Myocyte (in vitro differentiated cells): ENCODE results near the gene TNFRSF18. TPM values are rescaled to one million over a fixed set of nuclear protein-coding genes. Genes with fewer than 3 reads are reported as not detected.
"Not testable (repeated sequence)": the region's sequence is repeated elsewhere in the genome, so short reads cannot be mapped to it uniquely, and the experiment has no call there.

ENCODE experiments used
- DNase-seq: peaks from one replicate; pipeline ENCODE4 v3.0.0-alpha.2; 2012; ENCODE audit warnings: low read depth
- polyA plus RNA-seq: library from polyadenylated mRNA; unstranded; fragments of >200 nt; gene quantifications from one replicate; pipeline ENCODE4 v1.2.1, GENCODE V29; 2012; ENCODE audit warnings: missing spikeins
- total RNA-seq: library from RNA; depleted of rRNA; stranded (reverse); fragments of >200 nt; gene quantifications from 2 replicates; pipeline ENCODE4 v1.2.3, GENCODE V29; 2014

TNFRSF18 gene, protein sequence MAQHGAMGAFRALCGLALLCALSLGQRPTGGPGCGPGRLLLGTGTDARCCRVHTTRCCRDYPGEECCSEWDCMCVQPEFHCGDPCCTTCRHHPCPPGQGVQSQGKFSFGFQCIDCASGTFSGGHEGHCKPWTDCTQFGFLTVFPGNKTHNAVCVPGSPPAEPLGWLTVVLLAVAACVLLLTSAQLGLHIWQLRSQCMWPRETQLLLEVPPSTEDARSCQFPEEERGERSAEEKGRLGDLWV
- 0.47 TPM in 1 of 2 replicates, not detected in the other for total RNA-seq
- not detected for polyA plus RNA-seq

DNA sequence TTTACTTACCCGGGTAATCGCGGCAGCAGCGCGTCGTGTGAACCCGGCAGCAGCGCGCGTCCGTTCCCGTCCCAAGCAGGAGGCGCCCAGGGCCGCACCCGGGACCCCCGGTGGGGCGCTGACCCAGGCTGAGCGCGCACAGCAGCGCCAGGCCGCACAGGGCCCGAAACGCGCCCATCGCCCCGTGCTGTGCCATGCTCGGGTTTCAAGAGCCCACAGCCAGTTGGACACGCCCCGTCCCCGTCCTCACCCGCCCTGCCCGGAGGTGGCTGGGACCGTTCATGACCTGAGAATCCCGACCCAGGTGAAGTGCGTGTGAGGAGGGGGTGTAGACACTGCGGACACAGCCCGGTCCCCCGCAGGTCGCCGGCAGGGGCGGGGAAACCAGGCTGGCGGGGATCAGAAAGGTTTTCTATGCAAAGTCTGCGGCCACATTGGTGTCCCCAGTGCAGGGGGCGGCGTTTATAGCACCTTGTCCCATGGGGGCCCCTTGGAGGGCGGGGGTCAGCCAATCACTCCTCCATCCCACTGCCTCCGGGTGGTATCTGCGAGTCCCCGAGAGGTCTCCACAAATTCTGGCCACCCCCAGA lies at the start of gene TNFRSF18:
Gene TNFRSF18, minus strand, starts transcription at position 217 of the 590 bp plus-strand sequence. Its CDS starts 21 bp downstream, at position 196.
- no peak for DNase-seq

DNA sequence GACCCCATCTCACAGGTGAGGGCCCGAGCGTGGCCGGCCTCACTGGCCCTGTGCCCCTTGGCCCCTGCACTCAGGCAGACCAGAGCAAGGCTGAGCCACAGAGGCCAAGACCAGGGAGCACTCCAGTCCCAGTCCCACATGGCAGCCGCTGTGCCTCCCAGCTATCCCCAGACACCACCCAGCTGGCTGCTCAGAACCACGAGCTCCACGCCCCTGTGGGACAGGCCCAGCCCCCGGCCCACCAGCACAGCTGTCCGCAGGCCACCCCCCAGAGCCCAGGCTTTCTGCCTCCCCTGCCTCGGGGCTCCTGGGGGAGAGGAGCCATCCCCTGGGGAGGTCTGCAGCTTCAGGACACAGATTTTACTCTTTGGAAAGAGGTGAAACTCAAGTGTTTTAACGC lies 49.2 kb upstream of the TNFRSF18 start:
- peak; percentile 57 for DNase-seq

DNA sequence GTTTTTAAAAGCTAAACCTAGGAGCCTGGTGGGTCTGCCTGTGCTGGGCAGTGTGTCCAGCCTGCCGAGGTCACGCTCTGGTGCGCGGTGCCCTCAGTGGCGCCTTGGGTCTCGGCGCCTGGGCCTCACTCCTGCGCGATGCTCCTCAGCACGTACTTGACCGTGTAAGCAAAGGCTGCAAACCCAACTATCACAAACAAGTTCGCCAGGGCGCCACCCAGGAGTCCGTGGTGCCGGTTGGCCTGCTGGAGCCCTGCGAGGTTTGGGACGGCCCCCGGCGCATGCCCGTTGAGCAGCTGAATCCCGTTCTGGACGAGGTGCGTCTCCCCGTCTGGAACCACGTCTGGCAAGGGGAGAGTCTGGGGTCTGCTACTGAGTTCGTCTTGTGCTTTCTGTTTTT lies 48.7 kb upstream of the TNFRSF18 start:
- no peak for DNase-seq

DNA sequence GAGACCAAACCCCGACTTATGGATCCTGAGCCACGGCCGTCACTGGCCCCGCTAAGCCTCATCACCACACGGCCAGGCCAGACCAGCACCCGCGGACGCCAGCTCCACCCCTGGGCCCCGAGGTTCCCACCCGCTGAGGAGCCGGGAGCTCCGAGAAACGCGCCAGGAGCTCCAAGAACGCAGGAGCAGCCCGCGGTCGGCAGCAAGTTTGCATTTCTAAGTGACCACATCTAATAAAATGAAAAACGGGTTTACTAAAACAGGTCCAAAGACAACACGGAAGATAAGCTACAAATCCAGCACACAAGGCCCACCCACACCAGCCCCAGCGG lies 48.2 kb upstream of the TNFRSF18 start:
- DNase-seq: no peak

DNA sequence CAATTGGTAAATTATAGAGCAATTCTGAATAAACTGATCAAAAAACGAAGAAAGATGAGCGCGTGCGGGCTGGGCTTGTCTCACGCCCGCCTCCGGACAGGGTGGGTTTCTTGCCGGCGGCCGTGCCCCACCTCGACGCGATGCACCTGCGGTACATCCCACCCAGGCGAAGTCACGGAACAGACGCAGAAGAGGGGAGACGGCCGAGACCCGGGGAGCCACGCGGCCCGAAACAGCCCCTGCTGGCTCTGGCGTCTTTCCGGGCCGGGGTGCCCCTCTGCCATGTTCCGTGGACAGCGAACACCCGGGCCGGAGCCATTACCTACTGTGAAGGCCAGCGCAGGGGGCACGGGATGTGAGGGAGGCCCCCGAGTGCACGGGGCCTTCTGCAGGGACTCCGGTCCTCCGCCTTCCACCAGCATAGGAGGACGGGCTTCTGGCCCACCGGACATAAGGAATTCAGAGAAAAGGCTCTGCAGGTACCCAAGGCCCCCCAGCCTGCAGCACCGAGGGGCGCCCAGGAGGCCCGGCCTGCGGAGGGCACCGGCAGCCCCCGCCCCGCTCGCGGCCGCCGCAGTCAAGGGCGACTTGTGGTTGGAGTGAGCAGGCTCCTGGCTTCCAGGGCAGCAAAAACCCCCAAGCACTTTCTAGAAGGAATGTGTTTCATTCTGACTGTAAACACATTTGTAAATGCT lies 47.7 kb upstream of the TNFRSF18 start:
- no peak for DNase-seq

DNA sequence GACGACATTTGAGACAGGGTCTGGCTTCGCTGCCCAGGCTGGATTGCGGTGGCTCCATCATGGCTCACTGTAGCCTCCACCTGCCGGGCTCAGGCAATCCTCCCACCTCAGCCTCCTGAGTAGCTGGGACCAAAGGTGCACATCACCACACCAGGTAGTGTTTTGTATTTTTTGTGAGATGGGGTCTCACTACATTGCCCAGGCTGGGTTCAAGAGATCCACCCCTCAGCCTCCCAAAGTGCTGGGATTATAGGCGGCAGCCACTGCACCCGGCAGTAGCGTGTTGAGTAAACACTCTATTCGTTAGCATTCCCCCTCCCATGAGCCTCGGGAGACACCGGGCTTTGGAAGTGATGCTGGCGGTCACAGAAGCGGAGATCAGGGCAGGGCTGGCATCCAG lies 46.9 kb upstream of the TNFRSF18 start:
- DNase-seq: no peak

DNA sequence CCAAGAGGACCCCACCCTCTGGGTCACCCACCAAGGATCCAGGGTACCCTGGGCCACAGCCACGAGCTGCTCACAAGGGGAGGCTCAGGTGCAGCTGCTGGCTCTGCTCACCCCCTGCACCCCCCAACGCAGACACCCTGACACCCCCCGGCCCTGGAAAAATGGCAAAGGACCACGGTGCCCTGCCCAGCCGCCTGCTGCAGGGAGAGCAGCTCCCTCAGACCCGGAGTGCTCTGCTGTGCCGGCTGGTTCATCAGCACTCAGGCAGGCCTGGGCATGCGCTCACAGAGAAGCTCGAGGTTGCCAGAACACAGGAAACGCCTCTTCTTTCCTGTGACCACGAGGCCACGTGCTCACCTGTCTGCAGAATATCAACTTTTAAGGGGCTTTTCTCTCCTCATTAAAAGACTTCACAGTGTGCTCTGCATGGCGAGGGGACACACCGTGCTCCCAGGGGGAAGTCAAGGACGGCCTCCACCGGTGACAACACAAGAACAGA lies 44.4 kb upstream of the TNFRSF18 start:
- DNase-seq: no peak

DNA sequence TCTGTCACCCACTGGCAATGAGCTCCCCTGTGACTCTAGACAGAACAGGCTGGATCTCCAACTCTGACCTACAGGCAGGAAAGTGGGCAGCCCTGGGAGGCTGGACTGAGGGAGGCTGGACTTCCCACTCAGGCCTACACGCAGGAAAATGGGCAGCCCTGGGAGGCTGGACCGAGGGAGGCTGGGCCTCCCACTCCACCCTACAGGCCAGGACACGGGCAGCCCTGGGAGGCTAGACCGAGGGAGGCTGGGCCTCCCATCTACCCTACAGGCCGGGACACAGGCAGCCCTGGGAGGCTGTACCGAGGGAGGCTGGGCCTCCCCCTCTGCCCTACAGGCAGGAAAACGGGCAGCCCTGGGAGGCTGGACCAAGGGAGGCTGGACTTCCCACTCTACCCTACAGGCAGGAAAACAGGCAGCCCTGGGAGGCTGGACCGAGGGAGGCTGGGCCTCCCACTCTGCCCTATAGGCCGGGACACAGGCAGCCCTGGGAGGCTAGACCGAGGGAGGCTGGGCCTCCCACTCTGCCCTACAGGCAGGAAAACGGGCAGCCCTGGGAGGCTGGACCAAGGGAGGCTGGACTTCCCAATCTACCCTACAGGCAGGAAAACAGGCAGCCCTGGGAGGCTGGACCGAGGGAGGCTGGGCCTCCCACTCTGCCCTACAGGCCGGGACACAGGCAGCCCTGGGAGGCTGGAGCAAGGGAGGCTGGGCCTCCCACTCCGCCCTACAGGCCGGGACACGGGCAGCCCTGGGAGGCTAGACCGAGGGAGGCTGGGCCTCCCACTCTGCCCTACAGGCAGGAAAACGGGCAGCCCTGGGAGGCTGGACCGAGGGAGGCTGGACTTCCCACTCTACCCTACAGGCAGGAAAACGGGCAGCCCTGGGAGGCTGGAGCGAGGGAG lies 41.9 kb upstream of the TNFRSF18 start:
- not testable (repeated sequence) for DNase-seq

DNA sequence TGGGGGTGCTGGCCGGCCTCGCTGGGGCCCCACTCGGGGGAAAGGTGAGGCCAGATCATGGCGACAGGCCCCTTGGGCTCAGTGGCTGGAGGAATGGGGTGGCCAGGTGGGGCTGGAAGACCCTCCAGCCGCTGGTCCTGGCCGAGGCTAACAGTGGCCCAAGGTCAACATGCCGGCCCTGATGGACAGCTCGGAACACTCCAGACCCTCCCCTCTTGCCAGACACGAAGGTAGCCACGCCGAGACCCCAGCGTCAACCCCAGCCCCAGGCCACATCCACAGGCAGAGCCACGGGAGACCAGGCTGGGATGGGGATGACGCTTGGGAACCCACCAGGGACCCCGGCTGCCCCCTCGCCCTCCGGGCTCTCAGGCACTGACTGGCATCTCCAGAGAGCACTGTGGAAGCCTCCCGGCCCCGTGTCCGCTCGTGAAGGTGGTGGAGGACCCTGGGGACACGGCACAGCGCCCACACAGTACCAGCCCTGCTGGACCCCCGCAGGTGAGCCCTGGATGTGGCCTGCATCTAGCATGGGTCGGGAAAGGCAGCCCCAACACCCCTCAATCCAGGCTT lies 41.0 kb upstream of the TNFRSF18 start:
- no peak for DNase-seq

DNA sequence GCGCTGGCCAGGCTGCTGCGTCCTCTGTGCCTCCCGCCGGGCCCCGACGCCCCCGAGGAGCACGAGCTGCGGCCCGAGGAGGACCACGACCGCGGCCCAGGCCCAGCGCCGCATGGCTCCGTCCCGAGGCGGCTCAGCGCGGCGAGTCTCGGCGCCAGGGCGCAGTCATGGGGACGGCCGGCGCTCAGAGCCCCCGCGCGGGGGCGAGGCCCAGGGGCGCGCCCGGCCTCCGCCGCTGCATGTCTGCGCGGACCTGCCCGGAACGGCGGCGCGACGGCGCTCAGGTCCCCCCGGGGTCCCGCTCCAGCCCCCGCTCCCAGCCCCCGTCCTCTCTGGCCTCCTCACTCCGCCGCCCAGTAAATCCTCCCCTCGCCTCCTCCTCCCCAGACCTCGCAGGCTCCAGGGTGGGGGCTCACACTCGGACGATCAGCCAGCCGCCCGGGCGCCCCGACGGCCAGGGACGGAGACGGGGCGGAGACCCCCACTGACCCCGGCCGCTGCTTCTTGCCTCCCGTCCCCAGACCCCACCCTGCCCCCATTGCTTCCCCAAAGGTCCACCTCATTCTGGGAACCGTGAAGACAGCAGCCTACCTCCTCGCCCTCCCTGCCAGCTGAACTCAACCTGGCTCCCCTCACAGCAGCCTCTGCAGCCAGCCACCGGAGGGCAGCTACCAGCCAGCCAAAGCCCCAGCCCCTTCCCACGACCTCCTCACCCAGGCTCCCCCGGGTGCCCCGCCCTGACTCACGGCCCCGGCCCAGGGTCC lies 40.4 kb upstream of the TNFRSF18 start, which contains the start of gene C1QTNF12:
Gene C1QTNF12, minus strand, starts transcription at position 146 of the 764 bp plus-strand sequence. Its CDS starts 32 bp downstream, at position 114.
- no peak for DNase-seq

DNA sequence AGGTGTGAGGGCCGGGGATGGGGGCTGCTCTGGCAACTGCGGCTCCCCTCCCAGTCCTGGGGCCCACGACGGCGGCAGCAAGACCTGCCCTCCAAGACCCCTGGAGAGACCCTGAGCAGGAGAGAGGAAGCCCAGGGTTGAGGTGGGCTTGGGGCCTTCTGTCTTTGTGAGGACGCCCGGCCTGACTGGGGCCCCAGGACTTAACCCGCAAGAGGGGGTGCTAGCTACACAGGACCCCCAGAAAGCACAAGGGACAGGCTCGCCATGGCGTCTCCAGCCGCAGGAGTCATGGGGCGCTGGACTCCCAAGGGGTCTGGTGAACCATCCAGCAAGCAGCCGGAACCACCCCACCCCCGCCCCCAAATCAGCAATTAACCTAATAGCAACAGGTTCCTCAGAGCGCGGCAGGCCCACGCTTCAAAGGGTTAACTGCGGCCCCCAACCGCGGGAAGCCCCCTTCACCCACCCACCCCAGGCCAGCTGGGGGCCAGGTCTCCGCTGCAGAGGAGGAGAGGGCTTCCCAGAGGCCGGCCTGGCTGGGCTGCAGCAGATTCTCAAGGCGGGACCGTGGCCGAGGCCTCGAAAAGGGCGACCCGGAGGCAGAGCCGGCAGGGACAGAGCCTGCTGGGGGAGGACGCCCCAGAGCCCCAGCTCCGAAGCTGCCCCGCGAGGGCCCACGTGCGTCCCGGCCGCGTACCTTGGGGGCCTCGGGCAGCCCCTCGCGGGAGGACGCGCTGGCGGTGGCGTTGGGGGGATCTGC lies 39.6 kb upstream of the TNFRSF18 start:
- no peak for DNase-seq

DNA sequence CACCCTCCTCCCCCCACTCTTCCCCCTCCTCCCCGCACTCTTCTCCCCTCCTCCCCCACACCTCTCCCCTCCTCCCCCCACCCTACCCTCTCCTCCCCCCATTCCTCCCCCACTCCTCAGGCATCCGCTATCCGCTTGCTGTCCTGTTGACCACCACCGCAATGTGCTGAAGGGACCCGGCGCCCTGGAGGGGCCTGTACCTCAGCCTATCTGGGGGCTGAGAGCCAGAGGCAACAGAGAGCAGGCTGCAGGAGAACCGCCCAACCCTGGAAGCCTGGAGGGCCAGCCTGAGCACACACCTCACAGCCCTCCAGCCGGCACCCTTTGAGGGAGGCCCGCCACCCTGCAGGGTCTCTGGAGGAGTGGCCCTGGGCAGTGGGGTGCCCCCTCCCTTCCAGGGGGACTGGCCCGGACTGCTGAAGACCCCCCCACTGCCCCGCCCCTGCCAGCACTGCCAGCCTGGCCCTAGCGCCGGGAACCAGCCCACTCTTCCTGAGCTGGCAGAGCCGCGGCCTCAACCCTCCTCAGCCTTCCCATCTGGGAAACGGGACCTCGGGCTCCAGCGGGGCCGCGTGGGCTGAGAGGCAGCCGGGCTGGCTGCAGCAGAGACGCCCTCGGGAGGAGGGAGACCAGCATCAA lies 38.9 kb upstream of the TNFRSF18 start:
- DNase-seq: no peak

DNA sequence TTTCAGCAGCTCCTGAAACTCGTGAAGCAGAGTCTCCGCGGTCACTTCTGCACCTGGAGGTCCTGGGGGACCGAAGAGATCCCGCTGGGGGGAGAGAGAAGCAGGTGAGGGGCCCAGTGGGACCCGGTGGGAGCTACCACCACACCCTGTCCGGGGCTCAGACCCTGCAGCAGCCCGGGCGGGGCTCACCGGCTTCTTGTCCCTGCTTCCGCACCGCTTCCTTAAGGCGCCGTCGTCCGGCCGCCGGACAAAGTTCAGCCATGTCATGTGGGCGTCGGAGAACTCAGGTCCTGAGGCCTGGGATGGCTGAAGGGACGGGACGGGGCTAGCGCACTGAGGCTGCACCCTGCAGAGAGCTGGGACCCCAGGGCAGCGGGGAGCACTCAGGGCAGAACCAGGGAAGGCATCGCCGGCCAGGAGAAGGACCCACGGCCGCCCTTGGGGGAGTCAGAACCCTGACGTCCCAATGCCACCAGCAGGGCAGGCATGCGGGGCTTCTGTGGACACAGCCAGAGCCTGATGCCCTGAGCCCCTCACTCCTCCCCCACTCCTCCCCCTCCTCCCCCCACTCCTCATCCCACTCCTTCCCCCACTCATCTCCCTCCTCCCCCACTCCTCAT lies 37.9 kb upstream of the TNFRSF18 start:
- DNase-seq: no peak

DNA sequence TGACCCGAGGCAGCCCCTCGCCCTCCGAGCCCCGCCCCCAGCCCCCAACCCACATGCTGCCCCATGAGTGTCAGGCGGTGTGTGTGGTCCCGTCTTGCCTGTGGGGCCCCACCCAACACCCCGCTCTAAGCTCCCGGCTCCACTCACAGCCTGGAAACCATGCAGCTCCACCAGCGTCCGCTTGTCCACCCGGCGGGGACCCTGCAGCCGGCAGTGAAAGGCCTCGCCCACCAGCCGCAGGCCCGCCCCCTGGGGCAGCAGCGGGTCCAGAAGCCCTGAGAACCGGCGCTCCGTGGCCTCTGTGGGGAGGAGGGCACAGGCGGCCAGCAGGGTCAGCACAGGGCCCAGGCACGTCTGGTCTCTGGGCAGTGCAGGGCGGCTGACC lies 37.4 kb upstream of the TNFRSF18 start:
- DNase-seq: no peak

DNA sequence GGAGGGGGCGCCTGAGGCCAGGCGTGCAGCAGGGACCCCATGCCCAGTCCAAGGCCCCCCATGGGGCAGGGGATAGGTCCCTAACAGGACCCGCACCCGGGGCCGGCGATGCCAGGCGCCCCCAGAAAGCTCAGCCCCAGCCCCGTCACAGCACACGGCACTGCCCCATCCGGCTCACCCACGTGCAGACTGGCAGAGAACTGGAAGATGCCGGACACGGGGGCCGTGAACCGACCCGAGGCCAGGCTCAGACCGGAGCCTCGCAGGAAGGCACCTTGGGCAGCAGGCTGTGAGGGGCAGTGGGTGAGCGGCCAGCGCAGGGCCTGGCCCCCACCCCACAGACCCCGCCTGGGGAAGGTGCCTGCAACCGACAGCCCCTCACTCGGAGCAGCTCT lies 36.9 kb upstream of the TNFRSF18 start:
- DNase-seq: no peak

DNA sequence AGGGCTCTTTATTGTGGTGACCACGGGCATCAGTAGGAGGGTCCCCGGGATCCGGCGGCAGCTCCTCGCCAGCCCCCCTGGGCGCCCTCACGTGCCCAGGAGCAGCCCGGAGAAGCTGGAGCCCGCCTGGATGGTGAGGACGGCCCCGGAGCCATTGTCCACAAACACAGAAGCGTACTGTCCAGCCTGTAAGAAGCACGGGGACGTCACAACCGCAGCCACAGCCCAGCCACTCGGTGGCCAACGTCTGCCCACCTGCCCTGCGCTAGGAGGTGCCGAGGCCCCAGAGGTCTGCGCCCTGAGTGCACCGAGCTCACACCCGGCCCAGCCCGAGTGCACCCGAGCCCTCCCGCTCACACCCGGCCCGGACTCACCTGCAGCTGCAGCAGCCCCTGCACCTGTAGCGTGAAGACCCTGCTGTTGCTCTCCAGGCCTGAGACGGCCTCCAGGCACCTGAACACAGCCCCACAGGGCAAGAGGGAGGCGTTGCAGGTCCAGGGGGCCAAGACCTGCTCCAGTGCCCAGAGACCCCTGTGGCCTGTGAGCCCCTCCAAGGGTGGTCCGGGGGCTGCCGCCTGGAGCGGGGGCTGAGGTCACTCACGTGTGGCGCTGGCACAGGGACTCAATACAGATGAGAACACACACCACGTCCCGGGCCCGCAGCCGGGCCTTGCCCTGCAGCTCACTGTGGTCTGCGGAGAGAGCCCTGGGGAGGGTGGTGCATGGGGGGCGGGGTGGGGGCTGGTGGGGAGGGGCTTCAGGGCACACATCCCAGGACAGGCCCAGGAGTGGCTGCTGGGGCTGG lies 36.3 kb upstream of the TNFRSF18 start:
- DNase-seq: no peak

DNA sequence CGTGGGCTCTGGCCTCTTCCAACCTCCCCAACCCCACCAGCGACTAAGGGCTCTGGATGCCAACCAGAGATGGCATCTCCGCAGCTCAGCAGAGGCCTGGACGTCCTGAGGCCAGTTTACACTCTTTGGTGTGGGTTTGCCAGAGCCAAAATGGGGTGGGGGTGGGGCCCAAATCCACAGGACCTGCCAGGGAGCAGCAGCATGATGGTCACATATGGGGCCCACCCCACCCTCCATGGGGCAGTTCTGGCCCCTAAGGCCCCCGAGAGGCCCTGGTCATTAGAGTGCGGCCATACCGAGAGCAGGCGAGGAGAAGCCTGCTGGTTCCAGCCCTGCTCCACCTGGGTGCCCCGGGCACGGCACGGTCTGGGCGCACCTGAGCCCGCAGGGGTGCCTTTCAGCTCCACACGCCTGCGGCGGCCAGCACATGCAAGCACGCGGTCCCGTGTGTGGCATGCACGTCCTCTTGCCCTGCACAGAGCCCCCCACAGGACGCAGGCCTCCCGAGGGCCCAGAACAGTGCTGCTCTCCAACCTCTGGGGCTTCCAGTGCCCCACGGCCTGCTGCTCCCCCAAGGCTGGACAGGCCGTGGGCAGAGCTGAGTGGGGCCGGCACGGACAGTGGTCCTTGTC lies 35.3 kb upstream of the TNFRSF18 start:
- DNase-seq: no peak
